HG03565 (cell line): Measurements from ENCODE around the gene SRRM1.
"Not testable (repeated sequence)": the region's sequence is repeated elsewhere in the genome, so short reads cannot be mapped to it uniquely, and the experiment has no call there.

ENCODE experiments used
- ATAC-seq: cut with Tn5 transposase; IDR thresholded peaks from one replicate; pipeline ENCODE4 v1.9.1; 2021; ENCODE audit warnings: mild to moderate bottlenecking, moderate library complexity; ENCODE audit not compliant: unreplicated experiment

The SRRM1 gene

DNA sequence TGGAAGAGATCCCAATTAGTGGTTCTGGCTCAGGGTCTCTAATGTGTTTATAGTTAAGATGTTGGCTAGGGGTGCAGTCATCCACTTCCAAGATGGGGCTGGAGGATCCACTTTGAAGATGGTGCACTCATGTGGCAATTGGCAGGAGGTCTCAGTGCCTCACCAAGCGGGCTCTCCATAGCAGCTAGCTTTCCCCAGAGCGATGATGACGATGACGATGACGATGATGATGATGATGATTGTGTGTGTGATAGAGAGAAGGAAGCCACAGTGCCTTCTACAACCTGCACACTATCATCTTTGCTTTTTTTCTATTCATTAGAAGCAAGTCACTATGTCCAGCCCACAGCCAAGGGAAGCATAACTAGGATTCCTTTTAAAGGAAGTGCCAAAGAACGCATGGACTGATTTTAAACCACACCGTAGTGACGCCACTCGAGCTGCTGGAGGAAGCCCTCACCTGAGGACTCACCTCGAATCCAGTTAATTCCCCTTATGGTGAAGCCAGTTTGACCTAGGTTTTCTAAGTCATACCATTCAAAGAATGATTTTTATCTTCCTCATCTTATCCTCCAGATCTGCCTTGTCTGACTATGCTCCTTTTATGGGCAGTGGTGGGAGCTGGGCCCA is 49.4 kb downstream of the SRRM1 start:
- ATAC-seq, result no peak

DNA sequence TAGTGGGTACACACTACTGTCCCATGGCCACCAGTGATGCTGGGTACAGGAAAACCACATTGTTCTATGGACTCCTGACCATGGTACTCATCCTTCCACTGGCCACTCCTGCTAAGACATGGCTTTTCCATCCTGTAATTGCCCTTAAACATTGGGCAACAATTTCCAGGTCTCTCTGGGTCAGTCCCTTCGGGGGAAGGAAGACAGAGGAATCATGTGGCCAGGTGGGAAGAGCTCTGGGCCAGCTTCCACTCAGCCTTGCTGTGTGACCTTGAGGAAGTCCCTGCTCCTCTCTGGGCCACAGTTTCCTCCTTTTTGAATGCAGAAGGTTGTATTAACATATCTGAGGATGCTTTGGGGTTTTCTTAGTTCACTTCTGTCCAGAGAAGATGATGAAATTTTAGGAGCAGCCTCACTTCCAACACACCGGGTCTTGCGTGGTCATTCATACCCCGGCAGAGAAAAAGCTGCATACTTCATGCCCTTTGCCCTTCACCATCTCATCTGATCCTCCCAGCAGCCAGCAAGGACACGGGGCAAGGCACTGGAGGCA is 50.8 kb downstream of the SRRM1 start:
- no peak for ATAC-seq

DNA sequence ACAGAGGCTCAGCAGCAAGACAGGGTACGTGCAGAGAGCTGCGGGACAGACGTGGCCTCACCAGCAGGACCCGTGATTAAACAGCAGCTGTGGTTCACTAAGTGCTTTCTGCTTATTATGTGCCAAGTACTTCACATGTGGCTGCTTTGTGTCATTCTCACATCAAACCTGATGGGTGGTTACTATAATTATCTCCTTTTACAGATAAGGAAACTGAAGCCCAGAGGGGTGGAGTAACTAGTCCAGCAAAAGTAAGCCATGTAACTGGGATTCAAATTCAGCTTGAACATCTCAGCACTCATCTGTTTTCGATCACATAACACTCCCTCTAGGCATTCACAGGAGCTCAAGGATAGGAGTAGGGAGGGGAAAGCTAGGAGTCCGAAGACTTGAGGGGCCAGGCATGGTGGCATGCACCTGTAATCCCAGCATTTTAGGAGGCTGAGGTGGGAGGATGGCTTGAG is 51.3 kb downstream of the SRRM1 start:
- no peak for ATAC-seq

DNA sequence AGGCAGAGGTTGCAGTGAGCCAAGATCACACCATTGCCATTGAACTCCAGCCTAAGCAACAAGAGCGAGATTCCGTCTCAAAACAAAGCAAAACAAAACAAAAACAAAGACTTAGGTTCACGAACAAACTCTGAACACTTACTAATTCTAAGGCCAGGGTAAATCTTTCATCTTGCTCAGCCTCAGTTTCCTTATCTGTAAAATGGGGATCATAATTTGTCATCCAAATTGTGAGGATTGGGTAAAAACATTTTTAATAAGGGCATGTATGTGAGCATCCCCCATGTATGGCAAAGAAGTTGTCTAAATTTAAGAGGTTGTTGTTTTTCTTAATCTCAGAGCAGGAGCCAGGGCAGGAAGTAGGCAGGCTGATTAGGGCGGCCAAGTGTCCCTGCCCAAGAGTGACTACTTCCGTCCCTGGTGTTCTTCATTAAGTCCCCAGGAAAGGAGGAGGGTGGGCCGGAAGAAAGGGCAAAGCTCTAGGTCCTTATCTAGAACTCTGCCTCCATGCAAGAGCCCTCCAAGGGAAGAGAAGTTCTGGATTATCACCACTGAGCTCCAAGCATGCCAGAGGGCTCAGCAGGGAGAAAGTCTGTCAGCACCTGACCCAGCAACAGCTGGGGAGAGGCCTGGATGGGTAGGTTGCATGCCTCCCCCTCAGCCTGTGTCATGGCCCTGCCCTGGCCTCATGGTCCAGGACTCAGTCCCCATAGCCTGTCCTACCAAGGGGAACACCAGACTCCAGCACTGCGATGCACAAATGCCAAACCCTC is 52.3 kb downstream of the SRRM1 start:
- ATAC-seq, result no peak

DNA sequence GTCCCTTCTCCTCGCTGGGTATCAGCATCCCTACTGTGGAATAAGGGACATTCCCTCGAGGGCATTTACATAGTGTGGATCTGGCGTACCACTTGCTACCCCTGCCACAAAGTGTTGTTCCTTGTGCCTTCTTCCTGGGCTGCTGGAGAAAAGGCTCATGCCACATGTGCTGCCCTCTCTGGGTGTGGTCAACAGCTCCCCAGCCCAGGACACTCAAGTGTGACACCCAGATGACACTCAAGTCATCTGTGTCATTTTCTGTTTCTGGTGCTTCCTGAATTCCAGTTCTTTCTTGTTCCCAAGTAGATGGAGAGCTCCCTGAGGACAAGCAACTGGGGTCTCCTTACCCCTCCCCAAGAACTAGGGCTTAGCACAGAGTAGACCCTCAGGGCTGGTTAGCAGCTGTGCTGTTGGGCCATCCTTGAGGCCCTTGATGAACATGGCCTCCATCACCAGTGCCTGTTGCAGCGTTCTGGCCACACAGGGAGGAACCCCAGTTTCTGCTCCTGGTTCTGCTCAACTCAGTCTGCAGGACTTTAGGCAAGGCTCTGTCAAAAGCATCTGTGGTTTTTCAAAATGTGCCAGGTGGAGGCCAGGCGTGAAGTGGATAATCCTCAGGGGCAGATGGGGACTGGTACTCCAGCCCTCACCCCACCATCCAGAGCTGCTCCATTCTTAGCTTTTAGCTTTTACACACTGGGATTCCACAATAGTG is 53.1 kb downstream of the SRRM1 start:
- no peak for ATAC-seq

DNA sequence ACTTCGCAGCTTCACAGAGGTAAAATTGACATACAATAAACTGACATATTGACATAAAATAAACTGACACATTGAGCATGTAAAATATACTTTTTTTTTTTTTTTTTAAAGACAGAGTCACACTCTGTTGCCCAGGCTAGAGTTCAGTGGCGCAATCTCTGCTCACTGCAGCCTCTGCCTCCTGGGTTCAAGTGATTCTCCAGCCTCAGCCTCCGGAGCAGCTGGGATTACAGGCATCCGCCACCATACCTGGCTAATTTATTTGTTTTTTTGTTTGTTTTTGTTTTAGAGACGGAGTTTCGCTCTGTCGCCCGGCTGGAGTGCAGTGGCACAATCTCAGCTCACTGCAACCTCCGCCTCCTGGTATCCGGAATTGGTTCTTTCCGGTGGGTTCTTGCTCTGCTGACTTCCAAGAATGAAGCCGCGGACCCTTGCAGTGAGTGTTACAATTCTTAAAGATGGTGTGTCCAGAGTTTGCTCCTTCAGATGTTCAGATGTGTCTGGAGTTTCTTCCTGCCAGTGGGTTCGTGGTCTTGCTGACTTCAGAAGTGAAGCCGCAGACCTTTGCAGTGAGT is 53.7 kb downstream of the SRRM1 start:
- no peak for ATAC-seq

DNA sequence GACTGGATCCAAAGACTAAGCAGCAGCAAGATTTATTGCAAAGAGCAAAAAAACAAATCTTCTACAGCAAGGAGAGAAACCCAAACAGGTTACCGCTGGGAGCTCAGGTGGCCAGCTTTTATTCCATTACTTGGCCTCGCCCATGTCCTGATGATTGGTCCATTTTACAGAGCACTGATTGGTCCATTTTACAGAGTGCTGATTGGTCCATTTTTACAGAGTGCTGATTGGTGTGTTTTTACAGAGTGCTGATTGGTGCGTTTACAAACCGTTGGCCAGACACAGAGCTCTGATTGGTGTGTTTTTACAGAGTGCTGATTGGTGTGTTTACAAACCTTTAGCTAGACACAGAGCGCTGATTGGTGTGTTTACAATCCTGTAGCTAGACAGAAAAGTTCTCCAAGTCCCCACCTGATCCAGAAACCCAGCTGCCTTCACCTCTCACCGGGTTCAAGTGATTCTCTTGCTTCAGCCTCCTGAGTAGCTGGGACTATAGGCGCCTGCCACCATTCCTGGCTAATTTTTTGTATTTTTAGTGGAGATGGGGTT is 54.4 kb downstream of the SRRM1 start:
- ATAC-seq, result not testable (repeated sequence)

DNA sequence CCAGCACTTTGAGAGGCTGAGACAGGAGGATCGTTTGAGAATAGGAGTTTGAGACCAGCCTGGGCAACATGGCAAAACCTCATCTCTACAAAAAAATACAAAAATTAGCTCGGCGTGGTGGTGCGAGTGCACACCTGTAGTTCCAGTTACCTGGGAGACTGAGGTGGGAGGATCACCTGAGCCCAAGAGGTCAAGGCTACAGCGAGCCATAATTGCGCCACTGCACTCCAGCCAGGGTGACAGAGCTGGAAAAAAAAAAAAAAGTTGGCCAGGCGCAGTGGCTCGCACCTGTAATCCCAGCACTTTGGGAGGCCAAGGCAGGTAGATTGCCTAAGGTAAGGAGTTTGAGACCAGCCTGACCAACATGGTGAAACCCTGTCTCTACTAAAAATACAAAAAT is 55.2 kb downstream of the SRRM1 start:
- not testable (repeated sequence) for ATAC-seq

DNA sequence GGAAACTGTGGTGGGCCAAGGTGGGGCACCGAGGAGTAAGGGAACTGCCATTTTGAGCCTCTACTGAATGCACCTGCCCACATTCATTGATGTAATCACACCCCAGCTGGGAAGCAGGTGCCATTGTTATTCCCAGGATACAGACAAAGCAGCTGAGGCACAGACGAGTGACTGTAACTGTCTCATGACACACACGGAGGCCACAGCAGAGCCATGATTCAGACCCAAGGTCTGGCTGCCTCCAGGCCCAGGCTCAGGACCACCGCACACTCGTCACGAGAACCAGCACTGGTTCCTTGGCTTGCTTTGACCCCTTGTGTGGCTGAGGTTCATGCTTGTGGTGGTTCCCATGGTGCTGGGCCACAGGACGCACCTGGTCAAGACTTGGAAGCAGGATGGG is 56.5 kb downstream of the SRRM1 start:
- no peak for ATAC-seq

DNA sequence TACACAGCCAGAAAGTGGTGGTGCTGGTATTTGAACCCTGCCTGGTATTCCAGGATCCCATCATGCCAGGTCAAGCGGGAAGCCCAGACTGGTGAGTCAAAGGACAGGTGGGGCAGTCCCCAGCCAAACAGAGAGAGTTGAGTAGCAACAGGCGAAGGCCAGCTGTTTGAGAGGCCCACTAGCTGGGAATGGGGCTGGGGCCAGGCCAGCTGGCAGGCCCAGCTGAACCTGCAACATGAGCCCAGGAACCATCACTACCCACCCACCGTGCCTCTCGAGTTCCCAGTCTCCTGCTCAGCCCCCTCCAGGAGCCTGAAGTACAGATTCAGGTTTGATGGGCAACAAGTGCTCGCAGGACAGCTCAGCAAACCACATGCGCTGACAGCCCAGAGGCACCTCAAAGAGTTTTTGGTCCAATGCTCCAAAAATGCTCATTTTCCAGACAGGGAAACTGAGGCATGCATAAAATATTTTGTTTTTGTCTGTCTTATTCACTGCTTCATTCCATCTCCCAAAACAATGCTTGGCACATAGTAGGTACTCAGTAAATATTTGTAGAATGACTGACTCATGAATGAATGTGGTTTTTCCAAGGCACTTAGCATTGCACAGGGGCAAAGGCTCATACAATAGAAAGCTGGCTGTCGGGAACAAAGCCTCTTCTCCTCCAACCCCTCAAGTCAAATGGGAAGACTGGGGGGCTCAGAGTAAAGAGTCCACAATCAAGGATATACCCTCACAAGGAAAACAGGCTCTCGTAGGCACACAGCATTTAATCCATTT is 59.6 kb downstream of the SRRM1 start:
- no peak for ATAC-seq

DNA sequence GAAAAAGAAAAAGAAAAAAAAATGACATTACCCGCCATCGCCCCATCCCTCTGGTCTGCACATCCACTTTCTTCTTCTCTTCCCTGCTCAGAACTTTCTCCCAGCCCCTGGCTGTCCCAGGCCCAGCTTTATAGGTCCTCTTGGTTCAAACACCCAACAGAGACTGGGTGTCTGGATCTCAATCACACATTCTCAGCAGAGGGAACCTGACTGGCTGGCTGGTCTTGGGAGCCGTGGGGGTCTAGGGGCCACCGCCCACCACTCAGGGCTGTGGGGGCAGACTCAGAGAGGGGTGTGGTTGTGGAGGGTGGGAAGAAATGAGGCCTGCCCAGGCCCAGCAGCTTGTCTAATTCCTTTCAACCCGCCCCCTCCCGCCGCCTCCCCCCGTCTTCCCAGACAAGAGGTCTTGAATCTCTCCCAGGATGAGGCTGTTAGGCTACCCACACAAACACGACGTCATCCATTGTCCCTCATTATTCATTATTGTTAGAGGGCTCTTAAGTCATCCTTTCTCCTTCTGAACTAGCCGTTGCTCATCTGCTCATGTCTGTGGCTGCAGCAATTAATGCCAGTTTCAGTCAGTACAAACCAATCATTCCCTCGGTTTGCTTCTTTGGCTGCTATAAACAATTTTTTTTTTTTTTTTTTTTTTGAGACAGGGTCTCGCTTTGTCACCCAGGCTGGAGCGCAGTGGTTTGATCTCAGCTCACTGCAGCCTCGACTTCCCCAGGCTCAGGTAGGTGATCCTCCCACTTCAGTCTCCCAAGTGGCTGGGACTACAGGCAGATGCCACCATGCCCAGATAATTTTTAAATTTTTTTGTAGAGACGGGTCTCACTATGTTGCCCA is 61.5 kb downstream of the SRRM1 start:
- ATAC-seq, result no peak

DNA sequence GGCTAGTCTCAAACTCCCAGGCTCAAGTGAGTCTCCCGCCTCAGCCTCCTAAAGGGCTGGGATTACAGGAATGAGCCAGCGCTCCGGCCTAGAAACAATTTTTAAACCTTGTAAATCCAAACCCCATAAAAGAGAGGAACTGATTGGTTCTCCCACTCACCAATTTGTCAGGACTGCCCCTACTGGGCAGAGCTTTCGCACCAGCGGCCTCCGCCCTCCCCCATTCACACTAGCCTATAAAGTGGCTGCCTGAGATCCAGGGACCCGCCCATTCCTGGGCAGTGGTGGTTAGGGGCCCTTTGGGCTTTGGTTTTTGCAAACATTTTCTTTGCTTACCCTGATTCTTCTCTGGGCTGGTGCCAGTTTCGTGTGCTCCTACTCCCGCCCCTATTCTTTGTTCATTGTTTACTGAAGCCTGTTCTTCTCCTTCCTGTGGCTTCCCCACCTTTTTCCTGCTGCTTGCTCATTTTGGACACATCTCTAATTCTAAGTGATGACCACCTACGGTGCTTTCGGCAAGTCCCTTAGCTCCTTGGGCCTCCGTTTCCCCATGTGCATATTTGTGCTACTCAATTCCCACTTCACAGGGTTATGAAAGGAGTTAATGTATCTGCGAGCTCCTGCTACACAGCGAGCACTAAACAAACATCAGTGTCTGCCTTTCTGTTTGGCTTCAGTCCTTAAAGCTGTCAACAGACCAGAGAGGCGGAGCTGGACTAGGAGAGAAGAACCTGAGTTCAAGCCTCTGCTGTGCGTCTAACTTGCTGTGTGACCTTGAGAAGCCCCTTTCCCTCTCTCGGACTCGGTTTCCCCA is 62.4 kb downstream of the SRRM1 start:
- no peak for ATAC-seq

DNA sequence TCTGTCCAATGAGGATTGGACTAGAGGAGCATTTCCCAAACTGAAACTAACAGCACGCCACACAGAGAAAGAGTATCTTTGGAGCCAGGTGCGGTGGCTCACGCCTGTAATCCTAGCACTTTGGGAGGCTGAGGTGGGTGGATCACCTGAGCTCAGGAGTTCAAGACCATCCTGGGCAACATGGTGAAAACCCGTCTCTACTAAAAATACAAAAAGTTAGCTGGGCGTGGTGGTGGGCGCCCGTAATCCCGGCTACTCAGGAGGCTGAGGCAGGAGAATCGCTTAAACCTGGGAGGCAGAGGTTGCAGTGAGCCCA is 62.9 kb downstream of the SRRM1 start:
- ATAC-seq, result not testable (repeated sequence)

DNA sequence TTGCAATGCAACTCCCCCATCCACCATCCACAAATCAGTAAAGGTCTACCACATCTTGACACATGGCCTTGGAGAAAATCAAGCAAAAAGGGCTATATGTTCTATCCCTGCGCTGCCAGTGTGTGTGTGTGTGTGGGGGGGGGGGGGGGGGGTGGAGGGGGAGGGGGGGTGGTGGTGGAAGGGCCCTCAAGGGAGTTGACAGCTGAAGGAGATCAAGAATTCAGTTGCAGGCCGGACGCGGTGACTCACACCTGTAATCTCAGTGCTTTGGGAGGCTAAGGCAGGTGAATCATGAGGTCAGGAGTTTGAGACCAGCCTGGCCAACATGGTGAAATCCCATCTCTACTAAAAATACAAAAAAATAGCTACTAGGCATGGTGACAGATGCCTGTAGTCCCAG is 64.6 kb downstream of the SRRM1 start:
- no peak for ATAC-seq

DNA sequence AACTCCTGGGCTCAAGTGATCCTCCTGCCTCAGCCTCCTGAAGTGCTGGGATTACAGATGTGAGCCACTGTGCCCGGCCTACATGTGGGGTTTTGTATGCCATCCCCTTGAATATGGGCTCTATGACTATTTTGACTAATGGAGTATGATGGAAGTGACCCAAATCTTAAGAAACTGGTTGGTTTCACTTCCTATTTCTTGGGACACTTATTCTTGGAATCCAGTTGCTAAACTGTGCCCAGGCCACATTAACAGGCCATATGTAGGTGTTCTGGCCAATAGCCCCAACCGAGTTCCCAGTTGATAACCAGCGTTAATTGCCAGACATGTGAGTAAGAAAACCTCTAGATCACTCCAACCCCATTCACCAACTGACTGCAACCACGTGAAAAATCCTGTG is 65.8 kb downstream of the SRRM1 start:
- ATAC-seq, result no peak

DNA sequence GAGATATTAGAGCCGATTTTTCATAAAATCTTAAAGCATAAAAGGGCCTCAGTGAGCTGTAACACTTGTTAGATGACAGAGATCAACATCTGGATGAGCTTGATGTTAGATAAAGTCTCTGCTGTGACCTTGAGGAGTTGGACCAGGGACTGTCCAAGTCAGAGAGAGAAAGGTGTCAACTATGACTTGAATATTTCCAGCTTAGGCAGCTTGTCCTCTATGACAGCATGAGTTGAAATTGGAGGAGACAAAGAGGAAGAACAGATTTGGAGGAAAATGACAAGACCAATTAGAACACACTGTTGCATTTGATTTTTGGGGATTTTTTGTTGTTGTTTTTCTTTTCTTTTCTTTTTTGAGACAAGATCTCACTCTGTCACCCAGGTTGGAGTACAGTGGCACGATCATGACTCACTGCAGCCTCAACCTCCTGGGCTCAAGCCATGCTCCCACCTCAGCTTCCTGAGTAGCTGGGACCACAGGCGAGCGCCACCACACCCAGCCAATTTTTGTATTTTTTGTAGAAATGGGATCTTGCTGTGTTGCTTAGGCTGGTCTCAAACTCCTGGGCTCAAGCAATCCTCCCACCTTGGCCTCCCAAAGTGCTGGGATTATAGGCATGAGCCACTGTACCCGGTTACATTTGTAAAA is 66.8 kb downstream of the SRRM1 start:
- ATAC-seq, result no peak

DNA sequence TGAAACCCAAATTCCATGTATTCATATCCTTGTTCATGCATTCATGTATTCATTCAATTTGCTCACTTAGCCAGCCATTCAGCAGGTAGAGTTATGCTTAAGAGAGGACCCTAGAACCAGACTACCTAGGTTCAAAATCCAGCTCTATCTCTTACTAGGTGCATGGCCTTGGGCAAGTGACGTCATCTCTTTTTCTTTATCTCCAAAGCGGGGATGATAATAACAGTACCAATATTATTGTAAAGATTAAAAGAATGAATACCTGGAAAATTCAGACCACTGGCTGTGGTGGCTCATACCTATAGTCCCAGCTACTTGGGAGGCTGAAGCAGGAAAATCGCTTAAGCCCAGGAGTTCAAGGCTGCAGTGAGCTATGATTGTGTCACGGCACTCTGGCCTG is 68.2 kb downstream of the SRRM1 start:
- no peak for ATAC-seq

DNA sequence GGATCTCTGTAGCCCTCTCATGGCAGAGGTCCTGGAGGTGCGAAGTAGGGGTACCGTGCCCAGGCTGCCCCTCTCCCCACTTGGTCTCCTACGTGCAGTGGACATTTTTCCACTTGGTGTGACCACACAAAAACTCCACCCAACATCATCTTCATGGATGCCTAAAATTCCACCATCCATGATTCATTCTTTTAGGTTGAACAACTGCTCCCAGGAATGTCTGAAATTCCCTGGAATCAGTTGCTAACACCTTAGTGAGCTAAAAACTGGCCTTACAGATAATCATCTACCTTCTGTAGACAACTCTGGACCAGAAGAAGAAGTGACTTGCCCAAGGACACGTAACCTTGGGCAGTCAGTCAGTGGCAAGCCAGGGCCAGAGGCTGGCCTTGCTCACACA is 70.1 kb downstream of the SRRM1 start:
- no peak for ATAC-seq
